Esophagus (tissue), 2 donors: ENCODE results near the gene HDAC4. TPM values are rescaled to one million over a fixed set of nuclear protein-coding genes. Genes with fewer than 3 reads are reported as not detected.
"Not testable (repeated sequence)": the region's sequence is repeated elsewhere in the genome, so short reads cannot be mapped to it uniquely, and the experiment has no call there.

Source experiments
- H3K27ac ChIP-seq, 2 donors: one replicate each; pipeline ENCODE4 v1.5.1; 2013; ENCODE audit warnings: low read depth in 2 of 2, mild to moderate bottlenecking in 2 of 2, inconsistent platforms in 1 of 2, low read length in 1 of 2, moderate library complexity in 1 of 2
- H3K27me3 ChIP-seq, 2 donors: one replicate each; pipeline ENCODE4 v1.6.1; 2013; ENCODE audit warnings: low read length in 2 of 2, control low read depth in 1 of 2, mild to moderate bottlenecking in 1 of 2; ENCODE audit not compliant: insufficient read depth in 2 of 2, control insufficient read depth in 1 of 2
- H3K36me3 ChIP-seq, 2 donors: one replicate each; pipeline ENCODE4 v1.6.1; 2013; ENCODE audit warnings: low read length in 1 of 2; ENCODE audit not compliant: control insufficient read depth in 2 of 2, insufficient read depth in 2 of 2
- H3K4me1 ChIP-seq, 2 donors: one replicate each; pipeline ENCODE4 v1.6.1; 2013; ENCODE audit warnings: low read length in 1 of 2; ENCODE audit not compliant: control insufficient read depth in 2 of 2, insufficient read depth in 2 of 2
- H3K4me3 ChIP-seq, 2 donors: one replicate each; pipeline ENCODE4 v1.5.1; 2013; ENCODE audit warnings: low read length in 2 of 2, mild to moderate bottlenecking in 2 of 2, low read depth in 1 of 2, moderate library complexity in 1 of 2
- H3K9me3 ChIP-seq, 2 donors: one replicate each; pipeline ENCODE4 v1.6.1; 2013; ENCODE audit warnings: mild to moderate bottlenecking in 2 of 2, low read depth in 1 of 2, low read length in 1 of 2, moderate library complexity in 1 of 2; ENCODE audit not compliant: control insufficient read depth in 2 of 2, insufficient read depth in 1 of 2
- WGBS, 2 donors: extraction: QIAGEN DNeasy Blood & Tissue Kit; methylation state at CpG; one replicate each; pipeline ENCODE4 v1.1.7; 2013; 5-methylcytosine and 5-hydroxymethylcytosine counted together
- polyA plus RNA-seq, 2 donors: library from polyadenylated mRNA; stranded (reverse); fragments of 200-250 nt; gene quantifications; one replicate each; pipeline ENCODE4 v1.2.3, GENCODE V29; 2013
- donor health status: healthy with polysubstance abuse.
- donor health status: Bipolar disorder and iron deficiency.

The HDAC4 gene
- polyA plus RNA-seq, 2 donors = 5.9 to 10.2 TPM

DNA sequence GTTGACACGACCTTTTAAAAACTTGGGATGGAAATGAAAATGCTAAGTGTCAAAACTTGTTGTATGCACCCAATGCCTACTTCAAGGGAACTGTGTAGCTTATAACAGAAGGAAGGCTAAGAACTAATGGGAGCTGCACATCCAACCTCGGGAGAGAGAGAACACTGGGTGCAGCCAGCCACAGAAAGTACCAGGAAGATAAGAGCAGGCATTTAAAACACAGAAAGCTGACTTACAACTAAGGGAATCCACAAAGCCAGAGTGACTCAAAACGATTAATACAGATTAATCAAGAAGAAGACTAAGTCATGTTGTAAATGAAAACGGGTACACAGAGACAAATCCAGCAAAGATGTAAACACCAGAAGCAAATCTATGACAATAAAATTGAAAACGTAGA, 113.4 kb downstream of the HDAC4 start:
- Histone ChIP-seq H3K36me3 (no peaks in the 10 kb centered on the region), H3K4me3 (no peak overlapping the region), H3K27me3 (no peaks in the 10 kb centered on the region), H3K4me1 (peaks cover 6 to 22% of the 10 kb centered on the region in 2 donors), H3K9me3 (no peaks in the 10 kb centered on the region), H3K27ac (no peak overlapping the region)
- WGBS, 2 donors = 58 to 60% methylated on average over 5 of the region's 5 CpGs

DNA sequence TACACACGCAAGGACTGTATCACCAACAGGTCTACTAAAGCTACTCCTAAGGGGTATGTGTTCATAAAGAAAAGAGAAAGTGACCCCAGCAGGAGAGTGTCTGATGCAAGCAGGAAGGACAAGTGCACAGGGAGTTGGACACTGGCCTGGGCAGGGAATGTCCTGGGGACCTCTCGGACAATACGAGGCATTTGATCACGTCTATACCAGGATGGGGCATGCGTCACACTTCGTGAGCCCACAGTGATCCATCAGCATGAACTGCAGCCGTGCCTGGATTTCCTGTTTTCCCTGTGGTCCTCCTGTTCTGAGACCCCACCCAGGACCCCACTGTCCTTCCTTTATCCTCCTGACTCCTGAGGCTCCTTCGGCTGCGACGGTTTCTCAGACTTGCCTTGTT, 113.9 kb downstream of the HDAC4 start:
- WGBS, 2 donors = 90 to 91% methylated on average over 10 of the region's 10 CpGs
- no peaks in the 10 kb centered on the region for H3K27me3 ChIP-seq
- no peaks in the 10 kb centered on the region for H3K9me3 ChIP-seq
- peaks cover 6 to 21% of the 10 kb centered on the region in 2 donors for H3K4me1 ChIP-seq
- H3K4me3 ChIP-seq = no peak overlapping the region
- H3K27ac ChIP-seq = no peak overlapping the region
- H3K36me3 ChIP-seq = no peaks in the 10 kb centered on the region

GRCh38 chr2:239285932-239286230, 114.9 kb downstream of the HDAC4 start:
- no peaks in the 10 kb centered on the region for H3K36me3 ChIP-seq
- no peaks in the 10 kb centered on the region for H3K27me3 ChIP-seq
- no peak overlapping the region for H3K4me3 ChIP-seq
- H3K4me1 ChIP-seq = peaks cover 3 to 15% of the 10 kb centered on the region in 2 donors
- H3K27ac ChIP-seq = no peak overlapping the region
- WGBS, 2 donors = 74 to 80% methylated on average over 3 of the region's 3 CpGs
- no peaks in the 10 kb centered on the region for H3K9me3 ChIP-seq

DNA sequence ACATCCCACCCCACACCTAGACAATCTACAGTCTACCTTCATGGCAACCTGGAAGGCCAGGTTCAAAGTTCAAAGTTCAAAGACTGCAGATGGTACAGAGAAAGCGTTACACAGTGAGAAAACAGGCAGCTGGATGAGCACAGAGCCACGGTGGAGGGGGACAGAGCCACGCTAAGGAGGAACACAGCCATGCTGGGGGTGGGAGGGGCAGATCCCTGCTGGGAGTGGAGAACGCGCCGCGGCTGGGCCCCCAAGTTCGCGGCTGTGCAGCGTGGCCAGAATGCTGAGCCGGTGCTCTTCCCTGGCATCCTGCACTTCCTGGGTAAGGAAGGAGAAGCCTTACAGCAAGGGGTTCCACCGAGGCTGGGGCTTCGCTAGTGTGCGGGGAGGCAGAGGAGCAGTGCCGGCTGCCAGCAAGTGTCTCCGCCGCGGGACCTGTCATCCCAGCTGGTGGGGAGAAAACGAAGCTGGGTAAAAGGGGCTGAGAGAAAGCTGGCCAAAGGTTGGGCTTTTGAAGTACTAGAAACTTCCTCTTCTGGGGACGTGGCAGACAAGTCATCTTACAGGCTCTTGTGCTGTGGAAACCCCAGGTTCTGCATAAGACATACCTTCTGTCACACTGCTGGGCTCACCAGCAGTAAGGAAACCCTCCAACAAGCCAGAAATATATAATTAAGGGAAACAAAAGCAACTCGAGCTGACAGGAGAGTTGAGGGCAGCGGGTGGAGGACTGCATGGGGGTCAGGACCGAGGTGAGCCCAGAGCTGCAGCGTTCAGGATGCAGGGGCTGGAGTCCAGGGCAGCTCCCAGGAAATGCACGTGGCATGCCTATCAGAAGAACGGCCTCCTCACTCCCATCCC, 115.5 kb downstream of the HDAC4 start:
- 38 to 56% methylated on average over 26 of the region's 26 CpGs for WGBS, 2 donors
- Histone ChIP-seq H3K27ac (no peak overlapping the region), H3K36me3 (no peaks in the 10 kb centered on the region), H3K4me3 (no peak overlapping the region), H3K27me3 (no peaks in the 10 kb centered on the region), H3K4me1 (peaks cover 2 to 14% of the 10 kb centered on the region in 2 donors), H3K9me3 (no peaks in the 10 kb centered on the region)

GRCh38 chr2:239283961-239284795, 116.6 kb downstream of the HDAC4 start:
- peaks cover 10 to 21% of the 10 kb centered on the region in 2 donors for H3K4me1 ChIP-seq
- no peak overlapping the region for H3K27ac ChIP-seq
- no peaks in the 10 kb centered on the region for H3K36me3 ChIP-seq
- no peaks in the 10 kb centered on the region for H3K9me3 ChIP-seq
- no peaks in the 10 kb centered on the region for H3K27me3 ChIP-seq
- 92 to 93% methylated on average over 31 of the region's 31 CpGs for WGBS, 2 donors
- no peak overlapping the region for H3K4me3 ChIP-seq

DNA sequence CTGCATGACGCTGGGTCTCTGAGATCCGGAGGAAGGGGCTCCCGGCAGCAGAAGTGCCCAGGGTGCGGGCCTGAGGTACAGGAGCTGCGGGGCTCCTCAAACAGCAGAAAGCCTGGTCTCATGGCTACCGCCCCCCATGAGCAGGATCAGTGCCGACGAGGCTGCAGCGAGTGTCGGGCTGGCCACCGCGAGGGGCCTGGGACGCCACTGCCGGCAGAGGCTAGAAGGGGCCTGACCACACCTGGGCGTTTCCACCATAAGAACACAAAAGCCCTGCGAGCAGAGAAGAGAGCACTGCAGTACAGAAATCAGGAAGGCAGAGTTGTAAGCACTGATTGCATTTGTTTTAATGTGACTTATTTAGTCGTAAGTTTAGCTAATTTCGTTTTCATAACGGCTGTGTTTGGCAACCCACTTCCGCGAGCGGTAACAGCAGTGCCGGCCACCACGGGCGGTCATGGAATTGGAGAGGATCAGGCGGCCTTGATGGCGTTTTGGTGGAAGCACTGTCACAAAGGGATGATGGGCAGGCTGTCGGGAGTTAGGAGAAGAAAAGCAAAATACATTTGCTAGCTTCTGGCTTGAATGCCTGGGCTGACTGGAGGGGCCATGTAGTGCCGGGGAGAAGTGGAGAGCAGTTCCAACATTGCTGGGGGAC, 117.4 kb downstream of the HDAC4 start:
- peaks cover 13 to 19% of the 10 kb centered on the region in 2 donors for H3K4me1 ChIP-seq

DNA sequence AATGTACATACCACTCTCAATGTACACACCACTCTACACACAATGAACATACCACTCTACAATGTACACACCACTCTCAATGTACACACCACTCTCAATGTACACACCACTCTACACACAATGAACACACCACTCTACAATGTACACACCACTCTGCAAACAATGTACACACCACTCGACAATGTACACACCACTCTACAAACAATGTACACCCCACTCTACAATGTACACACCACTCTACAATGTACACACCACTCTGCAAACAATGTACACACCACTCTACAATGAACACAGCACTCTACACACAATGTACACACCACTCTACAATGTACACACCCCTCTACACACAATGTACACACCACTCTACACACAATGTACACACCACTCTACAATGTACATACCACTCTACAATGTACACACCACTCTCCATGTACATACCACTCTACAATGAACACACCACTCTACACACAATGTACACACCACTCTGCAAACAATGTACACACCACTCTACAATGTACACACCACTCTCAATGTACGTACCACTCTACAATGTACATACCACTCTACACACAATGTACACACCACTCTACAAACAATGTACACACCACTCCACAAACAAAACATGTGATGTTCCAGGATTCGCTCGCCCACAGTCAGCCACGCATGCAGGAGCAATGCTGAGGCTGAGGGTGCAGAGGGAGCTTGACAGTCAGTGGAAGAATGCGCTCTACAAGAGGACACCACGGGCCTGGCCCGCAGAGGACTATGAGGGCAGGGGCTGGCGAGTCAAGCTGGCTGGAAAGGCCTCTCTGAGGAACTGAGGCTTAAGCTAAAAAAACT, 118.2 kb downstream of the HDAC4 start:
- no peaks in the 10 kb centered on the region for H3K36me3 ChIP-seq
- H3K27me3 ChIP-seq = no peaks in the 10 kb centered on the region
- H3K27ac ChIP-seq = no peak overlapping the region
- no peaks in the 10 kb centered on the region for H3K9me3 ChIP-seq
- H3K4me1 ChIP-seq = peaks cover 13 to 19% of the 10 kb centered on the region in 2 donors
- no peak overlapping the region for H3K4me3 ChIP-seq
- 96% methylated on average over 9 of the region's 9 CpGs for WGBS, 2 donors

More for the DNA sequence above, 117.4 kb downstream of the HDAC4 start:
- no peak overlapping the region for H3K4me3 ChIP-seq
- 95 to 96% methylated on average over 29 of the region's 29 CpGs for WGBS, 2 donors
- no peak overlapping the region for H3K27ac ChIP-seq
- H3K36me3 ChIP-seq = no peaks in the 10 kb centered on the region
- no peaks in the 10 kb centered on the region for H3K9me3 ChIP-seq
- H3K27me3 ChIP-seq = no peaks in the 10 kb centered on the region

- Histone ChIP-seq H3K27ac (peak overlapping the region; percentile 3 to 75), H3K4me1 (peaks cover 21 to 27% of the 10 kb centered on the region in 2 donors)
- WGBS, 2 donors = 48 to 55% methylated on average over 14 of the region's 14 CpGs
These were observed 120.4 kb downstream of the HDAC4 start for GRCh38 chr2:239280296-239281017.

More at GRCh38 chr2:239280296-239281017, 120.4 kb downstream of the HDAC4 start:
- not testable (repeated sequence) for H3K4me3 ChIP-seq, H3K27me3 ChIP-seq, H3K36me3 ChIP-seq, H3K9me3 ChIP-seq
